Mesenchymal stem cell (in vitro differentiated cells and primary cell): ENCODE measurements around the gene ARID4B.

Experiments
- DNase-seq: peaks from one replicate; pipeline ENCODE4 v3.0.0-alpha.2; 2013
- H2AFZ ChIP-seq: one replicate; pipeline ENCODE4 v1.6.1; 2013; ENCODE audit warnings: low read depth, mild to moderate bottlenecking, control low read depth, inconsistent platforms, low read length, moderate library complexity
- H2AK5ac ChIP-seq: 2 replicates; pipeline ENCODE4 v1.6.1; 2013; ENCODE audit warnings: low read length, moderate library complexity, mild to moderate bottlenecking, inconsistent platforms; ENCODE audit not compliant: severe bottlenecking
- H2BK120ac ChIP-seq: one replicate; pipeline ENCODE4 v1.6.1; 2013; ENCODE audit warnings: low read depth, mild to moderate bottlenecking, inconsistent platforms, low read length, moderate library complexity
- H2BK12ac ChIP-seq, 2 experiments: one replicate each; pipeline ENCODE4 v1.6.1; 2013; ENCODE audit warnings: inconsistent platforms in 2 of 2, low read length in 2 of 2, mild to moderate bottlenecking in 2 of 2, moderate library complexity in 2 of 2, control low read depth in 1 of 2
- H2BK15ac ChIP-seq: one replicate; pipeline ENCODE4 v1.6.1; 2013; ENCODE audit warnings: mild to moderate bottlenecking, low read depth, inconsistent platforms; ENCODE audit not compliant: poor library complexity, severe bottlenecking
- H2BK5ac ChIP-seq: 2 replicates; pipeline ENCODE4 v1.6.1; 2013; ENCODE audit warnings: low read depth, mild to moderate bottlenecking, low read length, control low read depth, inconsistent platforms; ENCODE audit not compliant: poor library complexity, severe bottlenecking
- H3K14ac ChIP-seq, 2 experiments: one replicate each; pipeline ENCODE4 v1.6.1; 2013; ENCODE audit warnings: inconsistent platforms in 2 of 2, low read length in 2 of 2, control low read depth in 1 of 2, mild to moderate bottlenecking in 1 of 2, moderate library complexity in 1 of 2
- H3K18ac ChIP-seq, 2 experiments: one replicate each; pipeline ENCODE4 v1.6.1; 2013; ENCODE audit warnings: inconsistent platforms in 2 of 2, low read length in 2 of 2, control low read depth in 1 of 2, low read depth in 1 of 2, mild to moderate bottlenecking in 1 of 2
- H3K23ac ChIP-seq, 2 experiments: one replicate each; pipeline ENCODE4 v1.6.1; 2013; ENCODE audit warnings: inconsistent platforms in 2 of 2, low read length in 2 of 2, mild to moderate bottlenecking in 2 of 2, moderate library complexity in 2 of 2, control low read depth in 1 of 2
- H3K27ac ChIP-seq: 2 replicates; pipeline ENCODE4 v1.5.1; 2013; ENCODE audit warnings: mild to moderate bottlenecking, moderate library complexity, low read length, control low read depth, inconsistent platforms; ENCODE audit not compliant: poor library complexity, severe bottlenecking
- H3K27me3 ChIP-seq, 2 experiments: 2 replicates each; pipeline versions ENCODE4 v1.6.1 to v1.7.0; 2013; ENCODE audit warnings: low read length in 2 of 2, mild to moderate bottlenecking in 2 of 2, moderate library complexity in 2 of 2, control low read depth in 1 of 2, inconsistent platforms in 1 of 2; ENCODE audit not compliant: control insufficient read depth in 1 of 2, insufficient read depth in 1 of 2
- H3K36me3 ChIP-seq, 2 experiments: 2 replicates each; pipeline versions ENCODE4 v1.6.1 to v1.7.0; 2013; ENCODE audit warnings: low read length in 2 of 2, control low read depth in 1 of 2, inconsistent platforms in 1 of 2, low read depth in 1 of 2, mild to moderate bottlenecking in 1 of 2; ENCODE audit not compliant: insufficient read depth in 2 of 2, control insufficient read depth in 1 of 2
- H3K4ac ChIP-seq, 2 experiments: one replicate each; pipeline ENCODE4 v1.6.1; 2013; ENCODE audit warnings: inconsistent platforms in 2 of 2, low read length in 2 of 2, mild to moderate bottlenecking in 2 of 2, moderate library complexity in 2 of 2, control low read depth in 1 of 2, low read depth in 1 of 2
- H3K4me1 ChIP-seq: 2 replicates; pipeline ENCODE4 v1.6.1; 2013; ENCODE audit warnings: low read depth, low read length, control low read depth; ENCODE audit not compliant: control insufficient read depth, insufficient read depth
- H3K4me2 ChIP-seq: 2 replicates; pipeline ENCODE4 v1.6.1; 2013; ENCODE audit warnings: low read length, mild to moderate bottlenecking, inconsistent platforms; ENCODE audit not compliant: poor library complexity, severe bottlenecking
- H3K4me3 ChIP-seq, 2 experiments: 2 replicates each; pipeline versions ENCODE4 v1.5.1 to v1.7.0; 2013; ENCODE audit warnings: low read length in 2 of 2, mild to moderate bottlenecking in 2 of 2, control low read depth in 1 of 2, low read depth in 1 of 2; ENCODE audit not compliant: insufficient read depth in 1 of 2
- H3K79me1 ChIP-seq: replicated peaks from 2 replicates; pipeline ENCODE4 v1.6.1; 2013; ENCODE audit warnings: mild to moderate bottlenecking, control low read depth, low read length, inconsistent platforms; ENCODE audit not compliant: poor library complexity, severe bottlenecking
- H3K9ac ChIP-seq: 2 replicates; pipeline ENCODE4 v1.7.0; 2013; ENCODE audit warnings: mild to moderate bottlenecking, low read length, moderate library complexity
- H3K9me3 ChIP-seq: 2 replicates; pipeline ENCODE4 v1.7.0; 2013; ENCODE audit warnings: mild to moderate bottlenecking, low read length; ENCODE audit not compliant: control insufficient read depth
- H4K8ac ChIP-seq: one replicate; pipeline ENCODE4 v1.6.1; 2013; ENCODE audit warnings: inconsistent platforms, mild to moderate bottlenecking, low read length, moderate library complexity
- H4K91ac ChIP-seq: one replicate; pipeline ENCODE4 v1.6.1; 2013; ENCODE audit warnings: mild to moderate bottlenecking, low read length, inconsistent platforms
- WGBS: methylation state at CpG from one replicate; pipeline ENCODE4 v1.1.7; 2013; ENCODE audit warnings: mixed read lengths; 5-methylcytosine and 5-hydroxymethylcytosine counted together

Gene ARID4B

DNA sequence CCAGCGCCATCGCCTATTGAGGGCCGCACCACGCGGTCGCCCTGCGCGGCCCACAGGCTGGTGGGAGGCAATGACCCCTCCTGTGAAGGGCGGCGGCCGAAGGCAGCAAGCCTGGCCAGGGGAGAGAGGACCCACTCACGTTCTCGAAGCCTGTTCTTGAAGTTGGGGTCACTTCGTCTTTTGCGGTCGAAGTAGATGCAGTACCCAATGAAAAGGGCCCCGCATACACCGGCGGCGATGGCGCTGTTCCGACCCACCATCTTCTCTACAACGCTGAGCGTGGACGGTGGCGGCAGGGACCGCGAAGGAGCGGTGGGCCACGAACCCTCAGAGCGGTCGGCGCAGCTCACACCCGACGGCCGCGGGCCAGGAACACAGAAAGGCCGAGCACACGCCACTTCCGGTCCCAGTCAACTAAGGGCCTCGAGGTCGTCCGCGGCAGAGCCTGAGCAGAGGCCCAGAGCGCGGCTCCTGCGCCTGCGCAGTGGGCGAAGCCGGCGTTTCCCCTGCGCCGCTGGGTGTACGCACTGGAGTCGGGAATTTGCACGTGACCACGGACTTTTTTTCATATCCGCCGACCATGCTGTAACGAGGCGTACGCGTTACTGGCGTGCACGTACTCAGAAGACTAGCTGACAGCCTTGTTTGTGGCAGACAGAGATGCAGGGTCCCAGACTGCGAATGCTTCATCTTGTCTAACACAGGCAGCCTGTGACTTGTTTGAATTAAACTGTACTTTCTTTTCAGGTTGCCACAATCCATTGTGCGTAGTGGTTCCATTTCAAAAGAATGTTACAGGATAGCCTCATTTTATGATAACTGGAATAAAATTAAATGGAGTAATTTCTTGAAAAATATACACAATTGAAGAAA, 199.3 kb downstream of the ARID4B start, which contains the start of gene TOMM20:
Gene TOMM20 (minus strand): TSS at position 382 of the 873 bp plus-strand sequence. CDS start 122 bp downstream, at position 260.
- DNase-seq = peak; percentile 98
- peak within 1 kb of the TSS in 1 of 2 experiments; percentile 86 for H3K14ac ChIP-seq
- H3K27ac ChIP-seq = peak within 1 kb of the TSS; percentile 88
- under 1% methylated on average over 66 of the region's 67 CpGs for WGBS
- H3K4ac ChIP-seq = peak within 1 kb of the TSS; percentile 71 to 92
- peak within 1 kb of the TSS; percentile 71 for H2AK5ac ChIP-seq
- peak within 1 kb of the TSS; percentile 11 for H2BK120ac ChIP-seq
- H3K4me3 ChIP-seq = peak within 1 kb of the TSS; percentile 92 to 95
- no peaks in the 10 kb centered on the region for H3K27me3 ChIP-seq
- H2BK15ac ChIP-seq = no peak within 1 kb of the TSS
- peak within 1 kb of the TSS in 1 of 2 experiments; percentile 96 for H3K23ac ChIP-seq
- H2AFZ ChIP-seq = peak within 1 kb of the TSS; percentile 16
- H3K4me2 ChIP-seq = peak within 1 kb of the TSS; percentile 83
- H3K36me3 ChIP-seq = peaks cover 23 to 39% of the 10 kb centered on the region in 2 experiments
- H2BK12ac ChIP-seq = no peak within 1 kb of the TSS
- H3K4me1 ChIP-seq = peaks cover 3% of the 10 kb centered on the region
- H3K9me3 ChIP-seq = no peaks in the 10 kb centered on the region
- peak within 1 kb of the TSS; percentile 81 to 90 for H3K18ac ChIP-seq
- H3K79me1 ChIP-seq = peaks cover 1% of the 10 kb centered on the region
- H4K91ac ChIP-seq = peak within 1 kb of the TSS; percentile 81
- H3K9ac ChIP-seq = peak within 1 kb of the TSS; percentile 99
- peak within 1 kb of the TSS; percentile 54 for H4K8ac ChIP-seq
- H2BK5ac ChIP-seq = peak within 1 kb of the TSS; percentile 62

DNA sequence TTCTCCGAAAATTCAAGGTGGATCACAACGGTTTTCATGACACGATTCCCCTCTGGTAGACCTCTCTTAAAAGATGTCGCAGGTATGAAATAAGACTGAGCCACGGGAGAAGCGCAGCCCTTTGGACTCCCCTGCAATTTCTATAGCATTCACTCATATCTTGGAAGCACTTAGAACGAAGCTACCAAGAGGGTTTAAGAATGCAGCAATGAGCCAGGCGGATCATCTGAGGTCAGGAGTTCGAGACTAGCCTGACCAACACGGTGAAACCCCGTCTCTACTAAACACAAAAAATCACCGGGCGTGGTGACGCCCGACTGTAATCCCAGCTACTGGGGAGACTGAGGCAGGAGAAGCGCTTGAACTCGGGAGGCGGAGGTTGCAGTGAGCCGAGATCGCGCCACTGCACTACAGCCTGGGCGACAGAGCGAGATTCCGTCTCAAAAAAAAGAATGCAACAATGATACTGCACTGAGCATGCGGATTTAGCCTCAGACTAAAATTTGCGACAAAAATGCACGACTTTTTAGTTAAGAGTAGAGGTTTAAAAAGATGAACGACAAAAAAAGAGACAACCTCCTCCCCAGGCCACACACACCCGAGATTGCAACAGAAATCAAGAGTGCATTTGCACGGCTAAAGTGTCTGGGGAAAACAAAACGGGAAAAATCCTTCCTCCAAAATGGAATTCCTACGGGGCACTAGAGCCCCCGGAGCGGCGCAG, 200.1 kb downstream of the ARID4B start:
- WGBS = 2% methylated on average over 31 of the region's 35 CpGs

DNA sequence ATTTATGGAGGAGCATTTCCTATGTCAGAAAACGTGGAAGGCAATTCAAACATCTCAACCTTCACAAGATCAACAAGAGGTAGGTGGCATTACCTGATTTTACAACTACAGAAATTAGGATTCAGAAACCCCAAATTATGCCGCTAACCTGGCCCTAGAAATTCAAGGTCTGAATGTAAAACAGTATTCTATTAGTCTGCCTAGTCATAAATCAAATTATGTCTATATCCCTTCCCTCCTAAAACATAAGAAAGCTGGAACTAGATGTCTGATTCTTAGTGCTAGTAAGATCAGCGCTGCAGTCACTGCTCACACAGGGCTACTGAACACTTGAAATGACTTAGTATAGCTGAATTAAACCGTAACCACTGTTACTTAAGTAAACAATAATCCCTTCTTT, 200.8 kb downstream of the ARID4B start:
- no peak overlapping the region for H2AK5ac ChIP-seq
- peak overlapping the region in 1 of 2 experiments; percentile 92 for H3K4me3 ChIP-seq
- peaks cover 1% of the 10 kb centered on the region for H3K79me1 ChIP-seq
- H4K91ac ChIP-seq = no peak overlapping the region
- H3K4me2 ChIP-seq = peak overlapping the region; percentile 83
- H2BK120ac ChIP-seq = no peak overlapping the region
- no peak overlapping the region for H3K14ac ChIP-seq
- DNase-seq = peak; percentile 26
- WGBS = 35% methylated on average over 3 of the region's 4 CpGs
- no peak overlapping the region for H3K4ac ChIP-seq
- H3K27ac ChIP-seq = no peak overlapping the region
- H3K9ac ChIP-seq = peak overlapping the region; percentile 99
- no peaks in the 10 kb centered on the region for H3K9me3 ChIP-seq
- H3K23ac ChIP-seq = no peak overlapping the region
- H3K36me3 ChIP-seq = peaks cover 16 to 35% of the 10 kb centered on the region in 2 experiments
- no peak overlapping the region for H2BK15ac ChIP-seq
- H4K8ac ChIP-seq = no peak overlapping the region
- no peak overlapping the region for H2AFZ ChIP-seq
- H2BK12ac ChIP-seq = no peak overlapping the region
- no peaks in the 10 kb centered on the region for H3K27me3 ChIP-seq
- no peak overlapping the region for H2BK5ac ChIP-seq
- no peak overlapping the region for H3K18ac ChIP-seq
- H3K4me1 ChIP-seq = peaks cover 3% of the 10 kb centered on the region

More for the DNA sequence above, 200.1 kb downstream of the ARID4B start:
- peak overlapping the region; percentile 11 for H2BK120ac ChIP-seq
- H3K4me3 ChIP-seq = peak overlapping the region; percentile 92 to 95
- peak; percentile 27 for DNase-seq
- peak overlapping the region; percentile 62 for H2BK5ac ChIP-seq
- H3K23ac ChIP-seq = peak overlapping the region in 1 of 2 experiments; percentile 96
- H3K18ac ChIP-seq = peak overlapping the region; percentile 81 to 90
- H3K27ac ChIP-seq = peak overlapping the region; percentile 88
- peak overlapping the region; percentile 83 for H3K4me2 ChIP-seq
- H3K36me3 ChIP-seq = peaks cover 20 to 33% of the 10 kb centered on the region in 2 experiments
- H4K91ac ChIP-seq = peak overlapping the region; percentile 81
- H2AFZ ChIP-seq = no peak overlapping the region
- H2BK12ac ChIP-seq = no peak overlapping the region
- H4K8ac ChIP-seq = peak overlapping the region; percentile 54
- no peaks in the 10 kb centered on the region for H3K27me3 ChIP-seq
- H3K4me1 ChIP-seq = peaks cover 3% of the 10 kb centered on the region
- H3K14ac ChIP-seq = peak overlapping the region in 1 of 2 experiments; percentile 86
- peak overlapping the region; percentile 99 for H3K9ac ChIP-seq
- no peak overlapping the region for H2BK15ac ChIP-seq
- peak overlapping the region; percentile 71 to 92 for H3K4ac ChIP-seq
- no peaks in the 10 kb centered on the region for H3K9me3 ChIP-seq
- peak overlapping the region; percentile 71 for H2AK5ac ChIP-seq
- peaks cover 1% of the 10 kb centered on the region for H3K79me1 ChIP-seq

DNA sequence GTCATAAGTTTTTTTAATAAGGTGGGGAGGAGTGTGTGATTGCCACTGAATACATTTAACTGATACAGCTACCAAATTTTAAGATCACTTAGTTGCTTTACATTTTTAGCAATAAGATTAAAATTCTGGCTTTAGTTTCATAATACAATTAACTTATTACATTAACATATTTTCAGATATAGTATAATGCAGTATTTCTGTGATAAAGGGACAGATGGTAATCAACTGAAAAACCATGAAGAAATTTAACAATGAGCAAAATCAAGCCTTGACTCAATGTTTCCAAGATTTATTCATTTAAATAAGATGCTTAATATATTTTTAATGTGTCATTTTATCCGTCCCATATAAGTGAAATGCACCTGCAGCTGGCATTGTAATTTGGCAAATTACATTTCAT, 203.3 kb downstream of the ARID4B start:
- H3K4me1 ChIP-seq = peaks cover 3% of the 10 kb centered on the region
- H2BK15ac ChIP-seq = no peak overlapping the region
- DNase-seq = no peak
- no peak overlapping the region for H2BK5ac ChIP-seq
- no peak overlapping the region for H3K23ac ChIP-seq
- H3K4ac ChIP-seq = no peak overlapping the region
- no peak overlapping the region for H2AFZ ChIP-seq
- 100% methylated on average over 1 of the region's 1 CpG for WGBS
- H2BK120ac ChIP-seq = no peak overlapping the region
- H4K8ac ChIP-seq = no peak overlapping the region
- H3K14ac ChIP-seq = no peak overlapping the region
- H2AK5ac ChIP-seq = no peak overlapping the region
- peak overlapping the region; percentile 19 for H3K9ac ChIP-seq
- no peak overlapping the region for H3K4me2 ChIP-seq
- H3K4me3 ChIP-seq = no peak overlapping the region
- no peak overlapping the region for H3K18ac ChIP-seq
- no peak overlapping the region for H2BK12ac ChIP-seq
- H4K91ac ChIP-seq = no peak overlapping the region
- no peaks in the 10 kb centered on the region for H3K79me1 ChIP-seq
- peaks cover 17 to 45% of the 10 kb centered on the region in 2 experiments for H3K36me3 ChIP-seq
- H3K27me3 ChIP-seq = no peaks in the 10 kb centered on the region
- no peak overlapping the region for H3K27ac ChIP-seq
- H3K9me3 ChIP-seq = no peaks in the 10 kb centered on the region
